HEK293 (cell line): ENCODE data around the gene MYH13.

Source experiments
- ZBTB8A ChIP-seq: fragments of 450-650 bp; formaldehyde crosslinking; IDR thresholded peaks from 2 replicates; pipeline ENCODE4 v1.5.1; 2016; ENCODE audit warnings: missing biosample characterization, missing genetic modification characterization
- ZEB2 ChIP-seq: fragments of 450-650 bp; formaldehyde crosslinking; IDR thresholded peaks from 2 replicates; pipeline ENCODE4 v1.5.1; 2016; ENCODE audit warnings: missing biosample characterization, missing genetic modification characterization
- ZNF248 ChIP-seq: fragments of 450-650 bp; formaldehyde crosslinking; IDR thresholded peaks from 2 replicates; pipeline ENCODE4 v1.5.1; 2017; ENCODE audit warnings: missing biosample characterization, missing genetic modification characterization
- ZNF274 ChIP-seq, 2 experiments: fragments of 200-500 bp in 1 of 2; fragments of 450-650 bp in 1 of 2; sonication (Bioruptor generic) in 1 of 2; formaldehyde crosslinking in 1 of 2; IDR thresholded peaks; 2 replicates each; pipeline versions ENCODE4 v1.5.1 to v1.6.1; 2014 to 2016; ENCODE audit warnings: borderline replicate concordance in 1 of 2, inconsistent platforms in 1 of 2, low read length in 1 of 2, missing biosample characterization in 1 of 2, missing genetic modification characterization in 1 of 2
- ZNF335 ChIP-seq: fragments of 450-650 bp; formaldehyde crosslinking; conservative IDR thresholded peaks from 2 replicates; pipeline ENCODE4 v1.5.1; 2016; ENCODE audit warnings: missing biosample characterization, missing genetic modification characterization
- ZNF658 ChIP-seq: fragments of 450-650 bp; formaldehyde crosslinking; IDR thresholded peaks from 2 replicates; pipeline ENCODE4; 2016; ENCODE audit warnings: missing biosample characterization, missing genetic modification characterization
- TF ChIP-seq, protein P1 (sequence below): fragments of 450-650 bp; formaldehyde crosslinking; IDR thresholded peaks from 2 replicates; pipeline ENCODE4 v1.5.1; 2016; ENCODE audit warnings: missing biosample characterization, missing genetic modification characterization

DNA sequence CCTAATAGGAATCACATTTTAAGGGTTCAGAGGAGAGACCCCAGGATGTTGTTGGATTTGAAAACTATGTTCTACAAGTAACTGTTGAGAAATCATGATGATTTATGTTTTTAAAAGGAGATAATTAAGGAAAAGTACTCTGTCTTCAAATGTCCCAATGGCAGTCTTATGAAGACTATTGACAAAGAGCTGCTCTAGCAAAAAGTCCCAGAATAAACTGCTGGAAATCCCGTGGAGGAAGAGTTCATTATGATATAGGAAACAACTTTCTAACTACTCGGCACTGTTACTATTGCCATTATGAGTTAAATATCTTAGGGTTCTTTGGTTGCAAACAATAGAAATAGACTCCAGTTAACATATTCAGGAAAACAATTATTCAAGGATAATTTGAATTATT lies 108.8 kb downstream of the MYH13 start:
- no peak for TF ChIP-seq ZBTB8A
- TF ChIP-seq ZEB2 (tag by site-specific recombination): no peak
- TF ChIP-seq, protein P1, sequence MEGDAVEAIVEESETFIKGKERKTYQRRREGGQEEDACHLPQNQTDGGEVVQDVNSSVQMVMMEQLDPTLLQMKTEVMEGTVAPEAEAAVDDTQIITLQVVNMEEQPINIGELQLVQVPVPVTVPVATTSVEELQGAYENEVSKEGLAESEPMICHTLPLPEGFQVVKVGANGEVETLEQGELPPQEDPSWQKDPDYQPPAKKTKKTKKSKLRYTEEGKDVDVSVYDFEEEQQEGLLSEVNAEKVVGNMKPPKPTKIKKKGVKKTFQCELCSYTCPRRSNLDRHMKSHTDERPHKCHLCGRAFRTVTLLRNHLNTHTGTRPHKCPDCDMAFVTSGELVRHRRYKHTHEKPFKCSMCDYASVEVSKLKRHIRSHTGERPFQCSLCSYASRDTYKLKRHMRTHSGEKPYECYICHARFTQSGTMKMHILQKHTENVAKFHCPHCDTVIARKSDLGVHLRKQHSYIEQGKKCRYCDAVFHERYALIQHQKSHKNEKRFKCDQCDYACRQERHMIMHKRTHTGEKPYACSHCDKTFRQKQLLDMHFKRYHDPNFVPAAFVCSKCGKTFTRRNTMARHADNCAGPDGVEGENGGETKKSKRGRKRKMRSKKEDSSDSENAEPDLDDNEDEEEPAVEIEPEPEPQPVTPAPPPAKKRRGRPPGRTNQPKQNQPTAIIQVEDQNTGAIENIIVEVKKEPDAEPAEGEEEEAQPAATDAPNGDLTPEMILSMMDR (tag by site-specific recombination): no peak
- no peak for TF ChIP-seq ZNF248
- TF ChIP-seq ZNF274 (IDR thresholded peaks at IDR 0.05; ENCODE audit: low read length): no peak
- no peak for TF ChIP-seq ZNF274 (tag by site-specific recombination; IDR thresholded peaks at IDR 0.05; ENCODE audit: borderline replicate concordance)
- no peak for TF ChIP-seq ZNF335 (tag by site-specific recombination)
- TF ChIP-seq ZNF658: no peak
